ENCODE measurements around the gene ID2. TPM values are rescaled to one million over a fixed set of nuclear protein-coding genes. Genes with fewer than 3 reads are reported as not detected.

The ID2 gene
- total RNA-seq, 2 donors from 2014 or later: 223 to 250 TPM

- no peak overlapping the region for H3K4me3 Mint-ChIP-seq
- H3K27ac Mint-ChIP-seq: no peak overlapping the region
- no peaks in the 10 kb centered on the region for H3K9me3 Mint-ChIP-seq
- peaks cover 18% of the 10 kb centered on the region for H3K4me1 Mint-ChIP-seq (ENCODE audit: low read depth)
- no peaks in the 10 kb centered on the region for H3K36me3 Mint-ChIP-seq (ENCODE audit: insufficient read depth in 2 of 2)
- no peak for DNase-seq
- peaks cover 12% of the 10 kb centered on the region for H3K27me3 Mint-ChIP-seq (ENCODE audit: low read depth)
- ATAC-seq (replicated peaks in 1 of 2): no peak
Observed at GRCh38 chr2:8654041-8654440, 27.8 kb upstream of the ID2 start.

GRCh38 chr2:8654483-8654882 is 27.4 kb upstream of the ID2 start:
- ATAC-seq (replicated peaks in 1 of 2): no peak
- no peak overlapping the region for H3K27ac Mint-ChIP-seq
- no peak overlapping the region for H3K4me3 Mint-ChIP-seq
- no peaks in the 10 kb centered on the region for H3K36me3 Mint-ChIP-seq (ENCODE audit: insufficient read depth in 2 of 2)
- no peaks in the 10 kb centered on the region for H3K9me3 Mint-ChIP-seq
- DNase-seq: no peak
- peaks cover 12% of the 10 kb centered on the region for H3K27me3 Mint-ChIP-seq (ENCODE audit: low read depth)
- H3K4me1 Mint-ChIP-seq (ENCODE audit: low read depth): peaks cover 18% of the 10 kb centered on the region

DNA sequence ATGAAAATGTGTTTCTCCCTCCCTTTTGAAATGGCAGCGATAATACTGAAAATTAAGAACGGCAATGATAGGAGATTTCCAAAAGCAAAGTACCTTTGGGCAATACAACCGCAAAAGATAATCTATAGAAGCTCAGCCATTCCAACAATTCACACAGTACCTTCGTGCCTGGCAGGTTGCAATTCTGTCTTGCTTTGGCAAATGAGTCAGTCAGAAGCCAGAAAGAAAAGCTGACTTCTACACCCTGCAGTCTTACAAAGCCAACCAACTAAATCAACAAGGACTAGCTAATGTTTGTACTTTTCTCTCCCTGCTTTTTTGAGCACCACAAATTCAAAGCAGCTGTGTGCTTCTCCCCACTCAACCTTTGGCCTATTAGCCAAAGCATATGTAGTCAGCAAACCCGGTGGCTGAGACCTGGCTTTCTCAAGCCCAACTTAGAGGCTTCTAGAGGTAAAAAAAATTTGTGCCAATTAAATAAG is 25.7 kb upstream of the ID2 start:
- Mint-ChIP-seq H3K9me3 (no peaks in the 10 kb centered on the region), H3K27ac (no peak overlapping the region), H3K36me3 (ENCODE audit: insufficient read depth in 2 of 2) (no peaks in the 10 kb centered on the region), H3K27me3 (ENCODE audit: low read depth) (peaks cover 16% of the 10 kb centered on the region), H3K4me3 (no peak overlapping the region), H3K4me1 (ENCODE audit: low read depth) (peaks cover 18% of the 10 kb centered on the region)
- no peak for ATAC-seq (replicated peaks in 1 of 2)
- DNase-seq: no peak

- no peaks in the 10 kb centered on the region for H3K36me3 Mint-ChIP-seq (ENCODE audit: insufficient read depth in 2 of 2)
- no peak for ATAC-seq (replicated peaks in 1 of 2)
- no peak for DNase-seq
Observed at GRCh38 chr2:8656811-8657210, 25.0 kb upstream of the ID2 start.

GRCh38 chr2:8657423-8658062 is 24.3 kb upstream of the ID2 start:
- Mint-ChIP-seq H3K36me3 (ENCODE audit: insufficient read depth in 2 of 2) (no peaks in the 10 kb centered on the region), H3K4me1 (ENCODE audit: low read depth) (peaks cover 29% of the 10 kb centered on the region), H3K27me3 (ENCODE audit: low read depth) (peaks cover 16% of the 10 kb centered on the region), H3K9me3 (no peaks in the 10 kb centered on the region), H3K4me3 (peak overlapping the region; percentile 19 to 49), H3K27ac (no peak overlapping the region)
- peak; percentile 87 to 92 for ATAC-seq (replicated peaks in 1 of 2)
- peak; percentile 31 to 52 for DNase-seq

More at GRCh38 chr2:8656811-8657210, 25.0 kb upstream of the ID2 start:
- no peak overlapping the region for H3K27ac Mint-ChIP-seq
- H3K9me3 Mint-ChIP-seq: no peaks in the 10 kb centered on the region
- no peak overlapping the region for H3K4me3 Mint-ChIP-seq
- H3K27me3 Mint-ChIP-seq (ENCODE audit: low read depth): peaks cover 20% of the 10 kb centered on the region
- H3K4me1 Mint-ChIP-seq (ENCODE audit: low read depth): peaks cover 23% of the 10 kb centered on the region

DNA sequence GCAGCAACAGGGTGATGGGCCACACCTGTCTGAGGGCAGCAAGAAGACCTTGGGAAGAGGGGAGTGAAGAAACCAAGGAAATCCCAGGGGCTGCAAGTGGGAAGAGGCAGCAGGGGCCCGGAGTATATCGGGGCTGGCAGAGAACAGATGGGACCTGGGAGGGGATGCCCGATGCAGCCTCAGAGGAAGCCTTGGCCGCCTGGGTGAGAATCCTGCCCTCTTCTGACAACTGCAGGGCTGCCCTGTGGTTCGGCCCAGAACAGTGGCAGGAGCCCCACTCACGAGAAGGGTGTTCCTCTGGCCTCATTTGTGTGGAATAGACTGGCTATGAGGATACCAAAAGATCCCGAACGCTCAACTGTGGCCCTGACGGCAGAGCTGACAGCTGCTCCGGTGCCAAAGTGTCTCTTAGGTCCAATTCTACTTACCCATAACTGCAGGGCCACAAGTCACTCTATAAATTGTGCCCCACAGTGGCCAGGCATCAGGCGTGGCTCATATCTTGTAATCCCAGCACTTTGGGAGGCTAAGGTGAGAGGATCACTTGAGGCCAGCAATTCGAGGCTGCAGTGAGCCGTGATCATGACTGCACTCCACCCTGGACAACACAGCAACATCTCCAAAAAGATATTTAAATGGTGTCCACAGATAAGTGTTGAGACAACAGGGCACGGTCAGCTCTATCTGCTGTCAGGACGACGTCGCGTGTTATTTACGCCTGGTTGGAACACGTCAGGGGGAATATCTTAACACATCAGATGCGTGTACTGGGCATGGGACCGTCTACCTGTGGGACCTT is 23.6 kb upstream of the ID2 start:
- no peak for DNase-seq
- no peaks in the 10 kb centered on the region for H3K36me3 Mint-ChIP-seq (ENCODE audit: insufficient read depth in 2 of 2)
- no peaks in the 10 kb centered on the region for H3K9me3 Mint-ChIP-seq
- H3K27me3 Mint-ChIP-seq (ENCODE audit: low read depth): peaks cover 19% of the 10 kb centered on the region
- H3K4me3 Mint-ChIP-seq: no peak overlapping the region
- no peak overlapping the region for H3K27ac Mint-ChIP-seq
- ATAC-seq (replicated peaks in 1 of 2): no peak
- H3K4me1 Mint-ChIP-seq (ENCODE audit: low read depth): peaks cover 36% of the 10 kb centered on the region

GRCh38 chr2:8659092-8659734 is 22.6 kb upstream of the ID2 start:
- Mint-ChIP-seq H3K27me3 (ENCODE audit: low read depth) (peaks cover 22% of the 10 kb centered on the region), H3K27ac (no peak overlapping the region)
- ATAC-seq (replicated peaks in 1 of 2): no peak

DNA sequence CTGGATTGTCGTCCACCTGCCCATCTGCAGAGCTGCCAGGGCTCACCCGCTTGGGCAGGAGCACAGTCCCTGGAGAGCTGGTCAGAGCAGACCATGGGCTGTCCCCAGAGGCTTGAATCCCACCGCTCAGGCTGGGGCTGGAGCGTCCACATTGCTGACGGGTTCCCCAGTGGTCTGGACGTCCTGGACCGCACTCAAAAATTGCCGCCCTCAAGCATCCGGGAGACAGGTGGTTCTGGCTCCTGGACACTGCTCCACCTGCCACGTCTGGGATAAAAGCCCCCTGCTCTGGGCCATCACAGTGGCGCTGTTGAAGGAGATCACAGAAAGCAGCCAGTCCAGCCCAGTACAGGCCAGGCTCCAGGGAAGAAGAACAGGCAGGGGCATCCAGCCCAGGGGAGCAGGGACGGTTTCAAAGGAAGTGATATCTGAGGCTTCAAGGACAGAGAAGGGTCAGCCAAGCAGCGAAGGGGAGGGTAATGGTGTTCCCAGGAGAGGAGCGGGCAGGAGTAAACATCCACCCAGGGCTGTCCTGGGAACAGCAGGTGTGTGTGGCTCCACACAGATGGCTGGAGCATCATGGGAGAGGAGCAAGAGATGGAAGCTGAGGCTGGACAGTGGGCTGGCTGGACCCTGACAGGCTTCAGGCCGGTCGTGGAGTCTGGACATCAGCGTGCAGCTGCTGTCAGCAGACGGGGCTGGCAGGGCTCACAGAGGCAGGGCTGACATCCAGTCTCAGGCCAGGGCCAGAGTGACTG is 21.9 kb upstream of the ID2 start:
- DNase-seq (no peak), ATAC-seq (replicated peaks in 1 of 2) (no peak)
- Mint-ChIP-seq H3K9me3 (no peaks in the 10 kb centered on the region), H3K27ac (no peak overlapping the region), H3K4me3 (no peak overlapping the region), H3K27me3 (ENCODE audit: low read depth) (peaks cover 22% of the 10 kb centered on the region), H3K36me3 (ENCODE audit: insufficient read depth in 2 of 2) (no peaks in the 10 kb centered on the region), H3K4me1 (ENCODE audit: low read depth) (peaks cover 51% of the 10 kb centered on the region)

More at GRCh38 chr2:8659092-8659734, 22.6 kb upstream of the ID2 start:
- peaks cover 44% of the 10 kb centered on the region for H3K4me1 Mint-ChIP-seq (ENCODE audit: low read depth)
- no peak for DNase-seq
- no peak overlapping the region for H3K4me3 Mint-ChIP-seq
- H3K9me3 Mint-ChIP-seq: no peaks in the 10 kb centered on the region
- H3K36me3 Mint-ChIP-seq (ENCODE audit: insufficient read depth in 2 of 2): no peaks in the 10 kb centered on the region

DNA sequence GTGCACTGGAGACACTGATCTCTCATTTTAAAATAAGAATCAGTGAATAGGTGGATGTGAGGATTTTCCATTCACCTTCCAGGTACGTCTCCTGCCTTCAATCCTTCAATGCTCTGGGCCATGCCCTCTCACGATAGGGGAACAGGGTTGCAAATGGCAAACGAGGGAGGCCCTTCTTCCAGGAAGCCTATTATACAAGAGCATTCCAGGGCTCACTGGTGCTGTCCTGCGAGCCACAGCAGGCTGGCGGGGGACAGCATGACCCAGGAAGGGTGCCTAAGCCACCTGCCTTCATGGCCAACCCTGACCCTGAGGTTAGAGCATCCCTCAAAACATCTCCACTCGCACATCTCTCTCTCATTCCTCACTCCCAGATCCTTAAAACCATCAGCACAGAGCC is 20.6 kb upstream of the ID2 start:
- H3K4me1 Mint-ChIP-seq (ENCODE audit: low read depth): peaks cover 57% of the 10 kb centered on the region
- DNase-seq (no peak), ATAC-seq (replicated peaks in 1 of 2) (no peak)
- H3K4me3 Mint-ChIP-seq: no peak overlapping the region
- H3K27me3 Mint-ChIP-seq (ENCODE audit: low read depth): peaks cover 22% of the 10 kb centered on the region
- H3K9me3 Mint-ChIP-seq: no peaks in the 10 kb centered on the region
- no peaks in the 10 kb centered on the region for H3K36me3 Mint-ChIP-seq (ENCODE audit: insufficient read depth in 2 of 2)
- no peak overlapping the region for H3K27ac Mint-ChIP-seq

DNA sequence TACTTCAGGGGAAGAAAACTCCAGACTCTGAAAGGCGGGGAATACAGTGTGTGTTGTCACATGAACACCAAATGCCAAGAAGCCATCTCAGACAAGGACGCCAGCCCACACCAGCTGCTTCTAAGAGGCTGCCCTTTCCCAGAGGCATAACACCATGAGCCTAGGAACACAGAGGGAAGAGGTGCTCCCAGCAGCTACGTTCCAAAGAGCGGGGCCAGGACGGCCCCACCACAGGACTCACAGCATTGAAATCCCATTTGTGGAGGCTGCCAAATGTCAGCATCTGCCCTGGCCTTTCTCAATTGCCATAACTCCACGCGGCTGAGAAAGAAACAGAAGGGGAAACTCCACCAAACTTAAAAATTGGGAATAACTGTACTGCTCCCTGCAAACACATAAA is 20.1 kb upstream of the ID2 start:
- peaks cover 22% of the 10 kb centered on the region for H3K27me3 Mint-ChIP-seq (ENCODE audit: low read depth)
- no peak overlapping the region for H3K27ac Mint-ChIP-seq
- no peaks in the 10 kb centered on the region for H3K9me3 Mint-ChIP-seq
- H3K4me1 Mint-ChIP-seq (ENCODE audit: low read depth): peaks cover 53% of the 10 kb centered on the region
- no peak for ATAC-seq (replicated peaks in 1 of 2)
- no peaks in the 10 kb centered on the region for H3K36me3 Mint-ChIP-seq (ENCODE audit: insufficient read depth in 2 of 2)
- DNase-seq: no peak
- H3K4me3 Mint-ChIP-seq: no peak overlapping the region

- no peak for ATAC-seq (replicated peaks in 1 of 2)
- Mint-ChIP-seq H3K36me3 (ENCODE audit: insufficient read depth in 2 of 2) (no peaks in the 10 kb centered on the region), H3K4me1 (ENCODE audit: low read depth) (peaks cover 46% of the 10 kb centered on the region), H3K27me3 (ENCODE audit: low read depth) (peaks cover 22% of the 10 kb centered on the region), H3K9me3 (no peaks in the 10 kb centered on the region), H3K4me3 (peak overlapping the region in 1 of 2 donors; percentile 53), H3K27ac (no peak overlapping the region)
- DNase-seq: no peak
Observed at GRCh38 chr2:8662239-8662879, 19.5 kb upstream of the ID2 start.

GRCh38 chr2:8663997-8664396 is 17.9 kb upstream of the ID2 start:
- Mint-ChIP-seq H3K36me3 (ENCODE audit: insufficient read depth in 2 of 2) (no peaks in the 10 kb centered on the region), H3K27ac (no peak overlapping the region), H3K4me1 (ENCODE audit: low read depth) (peaks cover 39% of the 10 kb centered on the region), H3K4me3 (peak overlapping the region in 1 of 2 donors; percentile 56), H3K9me3 (no peaks in the 10 kb centered on the region), H3K27me3 (ENCODE audit: low read depth) (peaks cover 16% of the 10 kb centered on the region)
- DNase-seq: no peak
- ATAC-seq (replicated peaks in 1 of 2): peak; percentile 49 to 50

Data from activated T-cell treated with anti-CD3 and anti-CD28 coated beads, Interleukin-2, amount 50 U/mL, for 72 hours (primary cell).